Activated naive CD8-positive, alpha-beta T cell treated with anti-CD3 and anti-CD28 coated beads, Interleukin-2, amount 50 U/mL, for 24 hours (primary cell): ENCODE data around the gene FNBP1.

Experiments used
- ATAC-seq: fragments of 150-1000 bp; cut with Tn5 transposase; one replicate; pipeline ENCODE4 v1.10.0; 2021
- DNase-seq: peaks from one replicate; pipeline ENCODE4 v3.0.0; 2021
- H3K27ac Mint-ChIP-seq: one replicate; pipeline ENCODE4 v1.8.0; 2021; ENCODE audit warnings: mild to moderate bottlenecking, mixed read lengths
- H3K27me3 Mint-ChIP-seq: one replicate; pipeline ENCODE4 v1.8.0; 2021; ENCODE audit warnings: mixed read lengths
- H3K36me3 Mint-ChIP-seq: one replicate; pipeline ENCODE4 v1.8.0; 2021; ENCODE audit warnings: low read depth, mixed read lengths
- H3K4me1 Mint-ChIP-seq: one replicate; pipeline ENCODE4 v1.8.0; 2021; ENCODE audit warnings: mixed read lengths
- H3K4me3 Mint-ChIP-seq: one replicate; pipeline ENCODE4 v1.8.0; 2021; ENCODE audit warnings: mild to moderate bottlenecking, moderate library complexity, mixed read lengths
- H3K9me3 Mint-ChIP-seq: one replicate; pipeline ENCODE4 v1.8.0; 2021; ENCODE audit warnings: mixed read lengths

FNBP1 gene

GRCh38 chr9:129875687-129876395 lies 167.1 kb downstream of the FNBP1 start:
- Mint-ChIP-seq H3K27me3 (no peaks in the 10 kb centered on the region), H3K4me3 (no peak overlapping the region), H3K9me3 (no peaks in the 10 kb centered on the region), H3K36me3 (peaks cover 12% of the 10 kb centered on the region), H3K4me1 (peaks cover 11% of the 10 kb centered on the region), H3K27ac (no peak overlapping the region)
- ATAC-seq, result no peak
- DNase-seq, result no peak

- H3K27ac Mint-ChIP-seq, result no peak overlapping the region
Measured at GRCh38 chr9:129875181-129875611, 167.8 kb downstream of the FNBP1 start.

GRCh38 chr9:129874261-129875101 lies 168.5 kb downstream of the FNBP1 start:
- no peak for ATAC-seq
- peaks cover 9% of the 10 kb centered on the region for H3K36me3 Mint-ChIP-seq
- no peak overlapping the region for H3K27ac Mint-ChIP-seq
- peaks cover 23% of the 10 kb centered on the region for H3K4me1 Mint-ChIP-seq
- DNase-seq, result no peak
- no peaks in the 10 kb centered on the region for H3K9me3 Mint-ChIP-seq
- no peak overlapping the region for H3K4me3 Mint-ChIP-seq
- no peaks in the 10 kb centered on the region for H3K27me3 Mint-ChIP-seq

More at GRCh38 chr9:129875181-129875611, 167.8 kb downstream of the FNBP1 start:
- ATAC-seq (no peak), DNase-seq (no peak)
- H3K9me3 Mint-ChIP-seq, result no peaks in the 10 kb centered on the region
- no peak overlapping the region for H3K4me3 Mint-ChIP-seq
- H3K4me1 Mint-ChIP-seq, result peaks cover 17% of the 10 kb centered on the region
- peaks cover 10% of the 10 kb centered on the region for H3K36me3 Mint-ChIP-seq
- H3K27me3 Mint-ChIP-seq, result no peaks in the 10 kb centered on the region

GRCh38 chr9:129873563-129874190 lies 169.3 kb downstream of the FNBP1 start:
- Mint-ChIP-seq H3K9me3 (no peaks in the 10 kb centered on the region), H3K27ac (no peak overlapping the region), H3K27me3 (no peaks in the 10 kb centered on the region), H3K36me3 (peaks cover 9% of the 10 kb centered on the region), H3K4me1 (peaks cover 29% of the 10 kb centered on the region), H3K4me3 (no peak overlapping the region)
- DNase-seq, result no peak
- no peak for ATAC-seq

- Mint-ChIP-seq H3K27ac (peak overlapping the region; percentile 48), H3K27me3 (no peaks in the 10 kb centered on the region), H3K9me3 (no peaks in the 10 kb centered on the region), H3K4me3 (no peak overlapping the region), H3K4me1 (peaks cover 48% of the 10 kb centered on the region), H3K36me3 (peaks cover 11% of the 10 kb centered on the region)
- ATAC-seq (no peak), DNase-seq (no peak)
Measured at GRCh38 chr9:129871046-129871445, 171.9 kb downstream of the FNBP1 start.

GRCh38 chr9:129869585-129870501 lies 173.1 kb downstream of the FNBP1 start:
- Mint-ChIP-seq H3K27ac (peak overlapping the region; percentile 86), H3K27me3 (no peaks in the 10 kb centered on the region), H3K4me3 (peak overlapping the region; percentile 60), H3K9me3 (no peaks in the 10 kb centered on the region), H3K36me3 (peaks cover 14% of the 10 kb centered on the region), H3K4me1 (peaks cover 58% of the 10 kb centered on the region)
- DNase-seq (no peak), ATAC-seq (no peak)

- Mint-ChIP-seq H3K4me1 (peaks cover 62% of the 10 kb centered on the region), H3K27me3 (no peaks in the 10 kb centered on the region), H3K4me3 (peak overlapping the region; percentile 60), H3K27ac (peak overlapping the region; percentile 86), H3K36me3 (peaks cover 17% of the 10 kb centered on the region), H3K9me3 (no peaks in the 10 kb centered on the region)
- ATAC-seq (peak; percentile 89), DNase-seq (peak; percentile 78)
Measured at GRCh38 chr9:129868872-129869486, 174.0 kb downstream of the FNBP1 start.

GRCh38 chr9:129868023-129868871 lies 174.7 kb downstream of the FNBP1 start:
- peaks cover 21% of the 10 kb centered on the region for H3K36me3 Mint-ChIP-seq
- H3K27ac Mint-ChIP-seq, result peak overlapping the region; percentile 89
- no peak for ATAC-seq
- H3K4me3 Mint-ChIP-seq, result peak overlapping the region; percentile 60
- H3K27me3 Mint-ChIP-seq, result no peaks in the 10 kb centered on the region
- DNase-seq, result no peak
- peaks cover 69% of the 10 kb centered on the region for H3K4me1 Mint-ChIP-seq
- no peaks in the 10 kb centered on the region for H3K9me3 Mint-ChIP-seq

- DNase-seq (peak; percentile 57), ATAC-seq (peak; percentile 25)
- peak overlapping the region; percentile 89 for H3K27ac Mint-ChIP-seq
- peaks cover 74% of the 10 kb centered on the region for H3K4me1 Mint-ChIP-seq
- H3K36me3 Mint-ChIP-seq, result peaks cover 25% of the 10 kb centered on the region
- peak overlapping the region; percentile 54 for H3K4me3 Mint-ChIP-seq
- no peaks in the 10 kb centered on the region for H3K9me3 Mint-ChIP-seq
- no peaks in the 10 kb centered on the region for H3K27me3 Mint-ChIP-seq
Measured at GRCh38 chr9:129867136-129868022, 175.6 kb downstream of the FNBP1 start.

- Mint-ChIP-seq H3K9me3 (no peaks in the 10 kb centered on the region), H3K4me3 (peak overlapping the region; percentile 1), H3K27me3 (no peaks in the 10 kb centered on the region), H3K27ac (peak overlapping the region; percentile 89), H3K36me3 (peaks cover 31% of the 10 kb centered on the region), H3K4me1 (peaks cover 78% of the 10 kb centered on the region)
- ATAC-seq (no peak), DNase-seq (peak; percentile 37)
Measured at GRCh38 chr9:129866394-129867135, 176.4 kb downstream of the FNBP1 start.

- Mint-ChIP-seq H3K36me3 (peaks cover 36% of the 10 kb centered on the region), H3K27ac (peak overlapping the region; percentile 89), H3K4me1 (peaks cover 84% of the 10 kb centered on the region), H3K9me3 (no peaks in the 10 kb centered on the region), H3K27me3 (no peaks in the 10 kb centered on the region), H3K4me3 (peak overlapping the region; percentile 1)
- DNase-seq (no peak), ATAC-seq (no peak)
Measured at GRCh38 chr9:129865668-129866320, 177.2 kb downstream of the FNBP1 start.
